CD4-positive, alpha-beta T cell treated with Interleukin-4 for 4 hours (primary cell): ENCODE measurements around the gene AHR.
"Not testable (repeated sequence)": the region's sequence is repeated elsewhere in the genome, so short reads cannot be mapped to it uniquely, and the experiment has no call there.

Source experiments
- DNase-seq: peaks from one replicate; pipeline ENCODE4 v3.0.0-alpha.2; 2020

The AHR gene

GRCh38 chr7:17342756-17343155 is 44.3 kb downstream of the AHR start:
- no peak for DNase-seq

DNA sequence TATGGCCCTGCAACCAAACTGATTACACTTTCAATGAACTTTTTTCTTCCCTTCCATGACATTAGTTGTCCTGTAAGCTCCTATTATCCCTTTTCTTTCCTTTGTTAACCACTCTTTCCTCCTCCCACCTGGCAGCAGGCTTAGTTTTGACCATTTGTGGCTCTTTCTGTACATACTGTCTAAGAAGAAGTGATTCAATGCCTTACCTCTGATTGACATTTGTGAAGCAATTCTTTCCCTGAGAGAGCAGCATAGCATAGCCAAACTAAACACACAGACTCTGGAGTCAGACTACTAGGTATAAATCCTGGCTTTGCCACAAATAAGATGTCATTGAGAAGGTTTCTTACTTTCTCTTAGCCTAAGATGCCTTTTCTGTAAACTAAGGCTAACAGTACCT is 48.9 kb downstream of the AHR start:
- DNase-seq = no peak

GRCh38 chr7:17348932-17349331 is 50.5 kb downstream of the AHR start:
- DNase-seq = not testable (repeated sequence)

GRCh38 chr7:17350321-17350720 is 51.9 kb downstream of the AHR start:
- not testable (repeated sequence) for DNase-seq

GRCh38 chr7:17353650-17354419 is 55.4 kb downstream of the AHR start:
- not testable (repeated sequence) for DNase-seq

DNA sequence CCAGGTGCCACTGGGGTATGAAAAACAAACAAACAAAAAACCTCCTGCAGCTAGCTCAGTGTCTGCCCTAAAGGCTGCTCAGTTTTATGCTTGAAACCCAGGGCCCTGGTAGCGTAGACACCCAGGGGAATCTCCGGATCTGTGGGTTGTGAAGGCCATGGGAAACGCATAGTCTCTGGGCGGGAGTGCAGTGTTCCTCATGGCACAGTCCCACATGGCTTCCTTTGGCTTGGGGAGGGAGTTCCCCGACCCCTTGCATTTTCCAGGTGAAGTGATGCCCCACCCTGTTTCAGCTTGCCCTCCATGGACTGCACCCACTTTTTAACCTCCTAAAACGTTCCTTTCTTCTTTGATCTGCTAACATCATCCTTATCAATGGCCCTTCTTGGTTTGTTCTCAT is 56.0 kb downstream of the AHR start:
- no peak for DNase-seq

- no peak for DNase-seq
These were observed 56.6 kb downstream of the AHR start for GRCh38 chr7:17355050-17355449.

GRCh38 chr7:17357952-17358351 is 59.5 kb downstream of the AHR start:
- no peak for DNase-seq

DNA sequence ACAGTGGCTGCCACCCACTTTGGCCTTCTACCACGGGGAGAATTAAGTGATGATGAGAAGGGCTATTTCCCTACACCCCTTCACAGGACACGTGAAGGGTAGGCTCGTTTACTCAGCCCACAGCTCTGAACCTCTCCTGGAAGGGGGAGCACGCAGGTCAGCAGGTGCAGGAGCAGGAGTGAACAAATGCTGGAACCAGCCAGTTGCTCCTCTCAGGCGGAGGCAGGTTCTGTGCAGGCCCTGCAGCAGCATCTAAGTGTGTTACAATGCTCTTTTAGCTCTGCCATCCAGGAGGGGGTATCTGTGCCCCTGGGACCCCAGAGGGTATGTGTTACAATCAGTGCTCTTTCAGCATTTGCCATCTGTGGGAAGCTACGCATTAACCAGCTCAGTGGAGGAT is 61.2 kb downstream of the AHR start:
- DNase-seq = no peak

DNA sequence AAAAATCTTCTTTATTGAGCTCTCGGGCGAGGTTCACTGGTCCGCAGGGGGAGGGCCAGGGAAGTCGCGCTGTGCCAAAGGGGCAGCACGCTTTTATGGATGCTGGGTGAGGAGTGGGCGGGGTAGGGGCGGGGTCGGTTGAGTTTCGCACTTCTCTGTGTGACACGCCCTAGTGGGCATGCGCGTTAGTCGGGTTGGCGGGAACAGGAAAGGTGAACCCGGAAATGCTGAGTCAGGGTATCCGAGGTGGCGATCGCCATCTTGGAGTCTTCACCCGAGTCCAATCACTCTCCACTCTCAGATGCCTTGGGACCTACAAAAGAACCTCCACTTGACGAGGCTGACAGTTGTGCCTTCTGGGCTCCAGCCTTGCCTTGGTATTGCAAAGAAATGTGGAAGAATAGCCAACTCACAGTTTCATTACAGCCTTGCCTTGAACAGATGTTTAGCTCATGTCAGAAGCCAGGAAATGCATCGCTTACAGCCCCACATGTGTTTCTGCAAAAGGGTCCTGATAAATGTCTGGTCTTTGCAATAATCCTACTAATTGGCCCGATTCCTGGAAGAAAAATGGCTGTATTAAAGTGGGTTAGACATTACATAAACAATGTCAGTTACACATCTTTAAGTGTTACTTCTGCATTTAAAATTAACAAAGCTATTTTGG is 64.1 kb downstream of the AHR start:
- no peak for DNase-seq

- no peak for DNase-seq
These were observed 66.2 kb downstream of the AHR start for GRCh38 chr7:17364671-17365070.

- DNase-seq = no peak
These were observed 67.3 kb downstream of the AHR start for GRCh38 chr7:17365775-17366174.

DNA sequence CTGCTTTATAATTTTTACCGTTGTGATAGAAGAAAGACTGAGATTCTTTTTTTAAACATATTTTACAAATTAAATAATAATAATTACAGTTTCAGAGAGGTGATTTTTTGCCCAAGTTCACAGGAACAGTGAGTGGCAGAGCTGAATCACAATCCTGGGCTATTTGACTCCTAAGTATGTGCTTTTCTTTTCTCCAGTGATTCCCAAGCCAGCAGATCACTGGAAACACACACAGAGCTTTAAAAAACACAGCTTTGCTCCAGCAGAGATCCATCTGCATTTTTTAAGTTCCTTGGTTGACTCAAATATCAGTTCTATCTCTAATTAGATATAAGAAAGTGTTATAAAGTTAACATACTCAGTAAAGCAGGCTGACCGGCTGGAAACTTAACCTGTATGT is 69.0 kb downstream of the AHR start:
- DNase-seq = no peak

- DNase-seq = no peak
These were observed 70.5 kb downstream of the AHR start for GRCh38 chr7:17368856-17369524.

GRCh38 chr7:17369691-17370426 is 71.4 kb downstream of the AHR start:
- no peak for DNase-seq

DNA sequence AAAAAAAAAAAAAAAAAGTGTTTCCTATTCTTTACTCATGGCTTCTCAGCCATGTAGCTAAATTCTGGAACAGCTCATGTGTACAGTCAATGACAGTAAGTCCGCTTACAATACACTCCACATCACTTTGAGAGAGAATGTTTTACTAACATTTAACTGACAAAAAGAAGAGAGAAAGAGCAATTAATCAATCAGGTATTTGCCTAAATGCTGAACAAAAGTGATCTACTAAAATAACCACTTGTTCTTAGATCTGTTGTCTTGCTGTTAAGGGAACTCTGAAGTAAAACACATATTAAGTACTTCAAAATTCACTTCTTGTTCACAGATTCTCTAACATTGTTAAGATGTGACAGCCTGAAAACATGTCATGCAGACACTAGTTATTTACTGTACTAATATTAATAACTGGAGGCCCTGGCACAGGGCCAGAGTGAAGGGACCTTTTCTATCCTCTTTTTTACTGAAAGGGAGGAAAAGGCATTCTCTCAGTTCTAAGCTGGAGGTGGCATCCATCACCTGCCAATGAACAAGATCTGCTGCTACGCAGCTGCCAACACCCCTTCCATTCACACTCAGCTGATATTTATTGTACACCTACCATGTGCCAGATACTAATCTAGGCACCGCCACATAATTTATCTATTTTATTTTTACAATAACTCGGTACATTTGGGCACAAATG is 72.6 kb downstream of the AHR start:
- DNase-seq = no peak

- no peak for DNase-seq
These were observed 73.4 kb downstream of the AHR start for GRCh38 chr7:17371671-17372524.

DNA sequence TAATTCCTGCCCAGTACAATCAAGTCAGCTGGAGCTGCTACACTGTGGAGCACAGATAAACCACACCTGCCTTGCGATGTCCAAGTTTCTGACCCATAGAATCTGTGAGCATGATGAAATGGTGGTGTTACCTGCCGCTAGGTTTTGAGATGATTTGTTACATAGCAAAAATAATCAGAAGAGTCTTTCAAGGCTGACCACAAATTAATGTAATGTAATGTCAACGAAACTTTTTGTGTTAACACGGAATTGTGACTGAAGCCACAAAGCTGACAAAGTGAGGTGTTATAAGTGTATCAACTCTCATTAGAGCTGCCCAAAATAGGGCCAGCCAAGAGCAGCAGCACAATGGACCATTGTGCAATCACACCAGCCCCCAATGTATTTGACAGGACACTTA is 75.7 kb downstream of the AHR start:
- no peak for DNase-seq

- no peak for DNase-seq
These were observed 76.2 kb downstream of the AHR start for GRCh38 chr7:17374654-17375053.

- DNase-seq = no peak
These were observed 78.1 kb downstream of the AHR start for GRCh38 chr7:17376595-17376994.

DNA sequence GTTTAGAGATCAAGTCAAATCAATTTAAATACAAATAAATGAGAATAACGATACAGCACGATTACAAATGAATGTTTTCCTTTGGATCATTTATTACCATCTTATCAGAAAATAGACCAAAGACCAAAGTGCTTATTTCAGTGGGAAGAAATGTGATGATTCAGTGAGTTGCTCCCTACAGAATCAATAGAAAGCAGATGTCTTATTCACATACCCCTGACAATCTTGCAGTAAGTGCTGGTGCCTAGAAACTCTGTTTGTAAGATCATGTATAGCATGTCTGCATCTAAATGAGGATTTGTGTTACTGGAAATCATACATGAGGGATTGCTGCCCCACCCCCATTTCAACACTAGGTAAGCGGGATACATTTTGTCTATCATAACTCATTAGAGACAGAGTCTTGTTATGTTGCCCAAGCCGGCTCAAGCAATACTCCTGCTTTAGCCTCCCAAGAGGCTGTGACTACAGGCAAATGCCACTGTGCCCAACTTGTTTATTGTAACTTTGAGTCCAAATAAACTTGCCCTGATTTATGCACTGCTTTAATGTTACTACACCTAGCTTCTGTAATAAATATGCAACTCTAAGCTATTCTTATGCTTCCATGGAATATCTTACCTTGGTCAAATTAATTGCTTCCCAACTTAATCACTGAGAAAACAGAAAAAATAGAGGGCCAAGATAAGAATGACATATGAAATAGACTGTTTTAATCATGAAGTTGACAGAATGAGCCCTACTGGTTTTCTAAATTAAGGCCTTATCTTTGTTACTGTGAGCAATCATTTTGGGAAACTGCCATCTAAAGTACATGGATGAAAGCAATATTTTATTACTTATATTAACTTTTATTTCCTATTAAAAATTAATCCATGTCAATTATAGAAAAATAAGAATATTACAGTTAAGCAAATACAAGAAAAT is 82.5 kb downstream of the AHR start:
- no peak for DNase-seq
